ENCODE data around the gene CACNA1B. TPM values are rescaled to one million over a fixed set of nuclear protein-coding genes. Genes with fewer than 3 reads are reported as not detected.

The CACNA1B gene
- total and polyA plus RNA-seq, 3 donors from 2014 or later = 7.6 to 15.7 (median 11.0) TPM

GRCh38 chr9:138053321-138053868 is 175.8 kb downstream of the CACNA1B start:
- Histone ChIP-seq H3K9me3 (no peaks in the 10 kb centered on the region), H3K27ac (no peak overlapping the region), H3K27me3 (no peaks in the 10 kb centered on the region), H3K4me3 (no peak overlapping the region), H3K36me3 (ENCODE audit: low read depth, missing control alignments) (no peaks in the 10 kb centered on the region), H3K4me1 (no peaks in the 10 kb centered on the region)
- 76 to 82% methylated on average over 5 to 7 of the region's 7 CpGs for WGBS, 2 donors
- peak; percentile 18 for DNase-seq
- intact Hi-C loops (cut with DNase I; ENCODE audit: low total_unique reads) = no loop called here
- TF ChIP-seq, protein P1, sequence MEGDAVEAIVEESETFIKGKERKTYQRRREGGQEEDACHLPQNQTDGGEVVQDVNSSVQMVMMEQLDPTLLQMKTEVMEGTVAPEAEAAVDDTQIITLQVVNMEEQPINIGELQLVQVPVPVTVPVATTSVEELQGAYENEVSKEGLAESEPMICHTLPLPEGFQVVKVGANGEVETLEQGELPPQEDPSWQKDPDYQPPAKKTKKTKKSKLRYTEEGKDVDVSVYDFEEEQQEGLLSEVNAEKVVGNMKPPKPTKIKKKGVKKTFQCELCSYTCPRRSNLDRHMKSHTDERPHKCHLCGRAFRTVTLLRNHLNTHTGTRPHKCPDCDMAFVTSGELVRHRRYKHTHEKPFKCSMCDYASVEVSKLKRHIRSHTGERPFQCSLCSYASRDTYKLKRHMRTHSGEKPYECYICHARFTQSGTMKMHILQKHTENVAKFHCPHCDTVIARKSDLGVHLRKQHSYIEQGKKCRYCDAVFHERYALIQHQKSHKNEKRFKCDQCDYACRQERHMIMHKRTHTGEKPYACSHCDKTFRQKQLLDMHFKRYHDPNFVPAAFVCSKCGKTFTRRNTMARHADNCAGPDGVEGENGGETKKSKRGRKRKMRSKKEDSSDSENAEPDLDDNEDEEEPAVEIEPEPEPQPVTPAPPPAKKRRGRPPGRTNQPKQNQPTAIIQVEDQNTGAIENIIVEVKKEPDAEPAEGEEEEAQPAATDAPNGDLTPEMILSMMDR (IDR thresholded peaks at IDR 0.05) = no peak
- no peak for TF ChIP-seq POLR2A (IDR thresholded peaks at IDR 0.05)

DNA sequence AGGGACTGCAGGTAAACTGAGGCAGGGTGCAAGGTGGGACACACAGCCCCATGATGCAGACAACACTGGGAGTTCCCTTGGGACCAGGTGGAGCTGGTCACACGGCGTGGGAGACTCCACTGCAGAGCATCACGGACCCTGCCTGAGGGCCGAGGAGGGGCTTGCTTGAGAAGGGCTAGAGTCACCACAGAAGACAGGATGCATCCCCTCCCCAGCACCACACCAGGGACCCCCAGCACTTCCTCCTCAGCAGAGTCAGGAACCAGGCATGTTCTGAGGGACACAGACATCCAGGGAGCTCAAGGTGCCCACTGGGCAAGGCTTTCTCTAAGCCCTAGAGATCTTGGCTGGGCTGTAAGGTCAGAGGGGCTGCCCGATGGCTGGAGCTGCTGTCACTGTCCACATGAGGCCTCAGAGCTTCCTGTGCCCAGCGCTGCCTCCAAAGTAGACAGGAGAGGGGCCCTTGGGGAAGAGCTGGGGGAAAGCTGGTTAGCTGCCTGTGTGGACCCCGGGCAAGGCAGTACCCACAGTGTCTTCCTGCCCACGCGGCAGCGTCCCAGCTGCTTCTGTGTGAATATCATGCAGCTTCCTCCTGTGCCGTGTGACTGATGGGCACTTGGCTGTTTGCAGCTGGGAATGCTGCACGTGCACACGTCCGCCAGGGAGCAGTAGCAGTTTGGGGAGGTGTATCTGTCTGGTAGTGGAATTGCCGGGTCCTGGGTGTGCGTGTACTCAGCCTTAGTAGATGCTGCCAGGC is 176.6 kb downstream of the CACNA1B start:
- 57 to 81% methylated on average over 6 to 16 of the region's 16 CpGs for WGBS, 2 donors
- intact Hi-C loops (cut with DNase I; ENCODE audit: low total_unique reads) = no loop called here
- Histone ChIP-seq H3K27me3 (no peaks in the 10 kb centered on the region), H3K36me3 (ENCODE audit: low read depth, missing control alignments) (no peaks in the 10 kb centered on the region), H3K27ac (no peak overlapping the region), H3K9me3 (no peaks in the 10 kb centered on the region), H3K4me1 (no peaks in the 10 kb centered on the region), H3K4me3 (no peak overlapping the region)
- TF ChIP-seq, protein P1 (IDR thresholded peaks at IDR 0.05) = no peak
- no peak for TF ChIP-seq POLR2A (IDR thresholded peaks at IDR 0.05)
- DNase-seq = peak; percentile 5

DNA sequence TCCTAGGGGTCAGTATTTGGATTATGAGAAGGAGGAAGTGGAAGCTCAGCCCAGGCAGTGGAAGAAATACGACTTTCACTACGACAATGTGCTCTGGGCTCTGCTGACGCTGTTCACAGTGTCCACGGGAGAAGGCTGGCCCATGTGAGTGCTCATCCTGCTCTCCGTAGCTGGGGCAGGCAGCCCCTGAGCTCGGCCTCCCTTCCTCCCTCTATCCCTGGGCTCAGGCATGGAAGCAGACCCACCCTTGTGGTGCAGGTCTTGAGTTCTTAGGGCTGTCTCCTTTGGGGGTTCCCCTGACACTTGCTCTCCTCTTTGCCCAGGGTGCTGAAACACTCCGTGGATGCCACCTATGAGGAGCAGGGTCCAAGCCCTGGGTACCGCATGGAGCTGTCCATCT is 180.1 kb downstream of the CACNA1B start:
- H3K4me1 ChIP-seq = no peaks in the 10 kb centered on the region
- intact Hi-C loops (cut with DNase I; ENCODE audit: low total_unique reads) = no loop called here
- WGBS, 2 donors = 80 to 83% methylated on average over 8 of the region's 8 CpGs
- H3K4me3 ChIP-seq = no peak overlapping the region
- no peaks in the 10 kb centered on the region for H3K36me3 ChIP-seq (ENCODE audit: low read depth, missing control alignments)
- DNase-seq = no peak
- no peaks in the 10 kb centered on the region for H3K9me3 ChIP-seq
- no peaks in the 10 kb centered on the region for H3K27me3 ChIP-seq
- no peak for TF ChIP-seq POLR2A (IDR thresholded peaks at IDR 0.05)
- TF ChIP-seq, protein P1 (IDR thresholded peaks at IDR 0.05) = no peak
- no peak overlapping the region for H3K27ac ChIP-seq

DNA sequence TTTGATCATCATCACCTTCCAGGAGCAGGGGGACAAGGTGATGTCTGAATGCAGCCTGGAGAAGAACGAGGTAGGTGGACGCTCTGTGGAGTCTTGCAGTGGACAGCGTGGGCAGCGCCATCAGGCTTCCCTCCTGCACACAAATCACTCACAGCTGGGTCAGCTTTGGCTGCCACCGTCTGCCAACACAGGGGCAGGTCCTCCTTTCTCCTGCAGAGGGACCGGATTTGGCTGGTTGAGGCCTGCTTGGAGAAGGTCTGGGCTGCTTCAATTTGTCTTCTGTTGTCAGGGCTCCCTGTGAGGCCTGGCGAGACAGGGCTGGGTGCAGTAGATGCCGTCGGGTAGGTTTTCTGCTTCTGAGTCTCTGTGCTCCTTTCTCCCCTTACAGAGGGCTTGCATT is 180.6 kb downstream of the CACNA1B start:
- Histone ChIP-seq H3K27me3 (no peaks in the 10 kb centered on the region), H3K9me3 (no peaks in the 10 kb centered on the region), H3K4me3 (no peak overlapping the region), H3K36me3 (ENCODE audit: low read depth, missing control alignments) (no peaks in the 10 kb centered on the region), H3K27ac (no peak overlapping the region), H3K4me1 (no peaks in the 10 kb centered on the region)
- TF ChIP-seq, protein P1 (IDR thresholded peaks at IDR 0.05) = no peak
- TF ChIP-seq POLR2A (IDR thresholded peaks at IDR 0.05) = no peak
- WGBS, 2 donors = 86 to 90% methylated on average over 7 to 9 of the region's 9 CpGs
- intact Hi-C loops (cut with DNase I; ENCODE audit: low total_unique reads) = no loop called here
- DNase-seq = no peak

- intact Hi-C loops (cut with DNase I; ENCODE audit: low total_unique reads) = no loop called here
- Histone ChIP-seq H3K36me3 (ENCODE audit: low read depth, missing control alignments) (no peaks in the 10 kb centered on the region), H3K9me3 (no peaks in the 10 kb centered on the region), H3K4me3 (no peak overlapping the region), H3K4me1 (no peaks in the 10 kb centered on the region), H3K27ac (no peak overlapping the region), H3K27me3 (no peaks in the 10 kb centered on the region)
- WGBS, 2 donors = 88 to 92% methylated on average over 3 of the region's 3 CpGs
- TF ChIP-seq POLR2A (IDR thresholded peaks at IDR 0.05) = no peak
- TF ChIP-seq, protein P1 (IDR thresholded peaks at IDR 0.05) = no peak
- no peak for DNase-seq
Measured at GRCh38 chr9:138059196-138059595, 181.6 kb downstream of the CACNA1B start.

Measured in testis (tissue), 3 donors.